Esophagus (tissue), 2 donors: Measurements from ENCODE around the gene NOX3. TPM values are rescaled to one million over a fixed set of nuclear protein-coding genes. Genes with fewer than 3 reads are reported as not detected.

Experiments used
- H3K27ac ChIP-seq, 2 donors: one replicate each; pipeline ENCODE4 v1.5.1; 2013; ENCODE audit warnings: low read depth in 2 of 2, mild to moderate bottlenecking in 2 of 2, inconsistent platforms in 1 of 2, low read length in 1 of 2, moderate library complexity in 1 of 2
- H3K27me3 ChIP-seq, 2 donors: one replicate each; pipeline ENCODE4 v1.6.1; 2013; ENCODE audit warnings: low read length in 2 of 2, control low read depth in 1 of 2, mild to moderate bottlenecking in 1 of 2; ENCODE audit not compliant: insufficient read depth in 2 of 2, control insufficient read depth in 1 of 2
- H3K36me3 ChIP-seq, 2 donors: one replicate each; pipeline ENCODE4 v1.6.1; 2013; ENCODE audit warnings: low read length in 1 of 2; ENCODE audit not compliant: control insufficient read depth in 2 of 2, insufficient read depth in 2 of 2
- H3K4me1 ChIP-seq, 2 donors: one replicate each; pipeline ENCODE4 v1.6.1; 2013; ENCODE audit warnings: low read length in 1 of 2; ENCODE audit not compliant: control insufficient read depth in 2 of 2, insufficient read depth in 2 of 2
- H3K4me3 ChIP-seq, 2 donors: one replicate each; pipeline ENCODE4 v1.5.1; 2013; ENCODE audit warnings: low read length in 2 of 2, mild to moderate bottlenecking in 2 of 2, low read depth in 1 of 2, moderate library complexity in 1 of 2
- H3K9me3 ChIP-seq, 2 donors: one replicate each; pipeline ENCODE4 v1.6.1; 2013; ENCODE audit warnings: mild to moderate bottlenecking in 2 of 2, low read depth in 1 of 2, low read length in 1 of 2, moderate library complexity in 1 of 2; ENCODE audit not compliant: control insufficient read depth in 2 of 2, insufficient read depth in 1 of 2
- WGBS, 2 donors: extraction: QIAGEN DNeasy Blood & Tissue Kit; methylation state at CpG; one replicate each; pipeline ENCODE4 v1.1.7; 2013; 5-methylcytosine and 5-hydroxymethylcytosine counted together
- polyA plus RNA-seq, 2 donors: library from polyadenylated mRNA; stranded (reverse); fragments of 200-250 nt; gene quantifications; one replicate each; pipeline ENCODE4 v1.2.3, GENCODE V29; 2013
- donor health status: healthy with polysubstance abuse.
- donor health status: Bipolar disorder and iron deficiency.

NOX3 gene
- polyA plus RNA-seq, 2 donors: not detected

DNA sequence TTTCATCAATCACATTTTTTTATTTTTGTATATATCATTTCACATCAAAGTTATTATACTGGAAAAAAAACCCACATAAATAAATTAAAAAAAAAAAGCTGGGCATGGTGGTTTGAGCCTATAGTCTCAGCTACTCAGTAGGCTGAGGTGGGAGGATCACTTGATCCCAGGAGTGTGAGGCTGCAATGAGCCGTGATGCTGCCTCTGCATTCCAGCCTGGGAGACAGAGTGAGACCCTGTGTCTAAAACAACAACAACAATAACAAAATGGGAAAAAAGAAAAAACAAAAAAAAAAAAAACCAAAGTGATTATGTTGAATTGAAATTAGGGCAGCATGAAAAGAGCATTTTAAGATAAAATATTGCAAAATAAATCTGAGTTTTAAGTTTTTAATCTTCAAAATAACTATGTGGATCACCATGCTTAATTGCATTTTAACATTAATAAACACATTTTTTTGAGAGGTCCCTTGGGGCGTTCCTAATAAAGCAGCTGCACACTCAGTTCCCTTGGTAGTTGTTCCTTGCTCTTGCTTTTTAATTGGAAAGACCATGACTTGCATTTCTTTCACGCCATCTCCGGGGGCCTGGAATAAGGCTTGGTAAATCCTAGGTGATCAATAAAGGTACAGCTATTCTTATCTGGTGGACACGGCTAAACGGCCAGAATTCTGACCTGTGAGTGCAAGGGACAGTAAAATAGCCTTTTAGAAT, 15.1 kb downstream of the NOX3 start:
- Histone ChIP-seq H3K9me3 (no peaks in the 10 kb centered on the region), H3K27me3 (no peaks in the 10 kb centered on the region), H3K4me1 (no peaks in the 10 kb centered on the region), H3K36me3 (no peaks in the 10 kb centered on the region), H3K27ac (no peak overlapping the region), H3K4me3 (no peak overlapping the region)
- 78 to 85% methylated on average over 6 of the region's 6 CpGs for WGBS, 2 donors

GRCh38 chr6:155439376-155439775, 16.3 kb downstream of the NOX3 start:
- Histone ChIP-seq H3K4me3 (no peak overlapping the region), H3K36me3 (no peaks in the 10 kb centered on the region), H3K4me1 (no peaks in the 10 kb centered on the region), H3K27me3 (no peaks in the 10 kb centered on the region), H3K27ac (no peak overlapping the region), H3K9me3 (no peaks in the 10 kb centered on the region)
- 87 to 94% methylated on average over 3 of the region's 3 CpGs for WGBS, 2 donors

DNA sequence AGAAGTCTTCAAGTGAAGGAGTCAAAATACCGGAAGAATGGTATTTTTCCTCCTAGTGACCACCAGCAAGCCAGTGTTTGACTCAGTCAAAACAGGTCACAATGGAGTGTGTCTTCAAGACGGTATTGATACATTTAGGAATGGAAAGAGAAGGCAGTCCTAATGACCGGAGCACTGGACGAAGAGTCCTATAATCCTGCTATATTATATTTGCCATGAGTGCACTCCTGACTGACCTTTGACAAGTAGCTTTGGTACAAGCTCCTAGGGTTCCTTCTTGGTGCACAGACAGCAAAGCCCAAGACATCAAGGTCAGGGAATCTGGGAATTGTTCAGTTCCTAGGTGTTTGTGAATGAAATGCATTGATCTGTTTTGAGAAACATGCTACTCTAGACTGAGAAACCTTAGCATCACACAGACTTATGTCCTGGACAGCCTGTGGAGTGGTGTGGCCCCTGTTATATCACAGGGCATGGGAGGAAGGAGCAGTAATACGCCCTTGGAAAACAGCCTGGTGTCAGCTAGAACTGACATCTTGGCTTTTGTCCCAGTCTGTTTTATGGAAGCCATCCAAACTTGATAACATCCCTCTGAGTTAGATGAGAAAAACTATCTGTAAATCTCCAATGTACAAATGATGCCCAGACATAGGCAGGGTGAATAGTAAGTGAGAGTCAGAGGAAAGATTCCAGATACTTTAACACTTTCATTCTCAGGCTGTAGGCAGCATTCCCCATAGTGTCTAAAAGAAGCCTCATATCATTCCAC, 18.5 kb downstream of the NOX3 start:
- no peaks in the 10 kb centered on the region for H3K36me3 ChIP-seq
- H3K4me3 ChIP-seq: no peak overlapping the region
- H3K27me3 ChIP-seq: no peaks in the 10 kb centered on the region
- no peak overlapping the region for H3K27ac ChIP-seq
- no peaks in the 10 kb centered on the region for H3K9me3 ChIP-seq
- WGBS, 2 donors: 70 to 78% methylated on average over 5 of the region's 5 CpGs
- no peaks in the 10 kb centered on the region for H3K4me1 ChIP-seq

- WGBS, 2 donors: 90 to 93% methylated on average over 13 of the region's 13 CpGs
- Histone ChIP-seq H3K4me3 (no peak overlapping the region), H3K36me3 (no peaks in the 10 kb centered on the region), H3K27me3 (no peaks in the 10 kb centered on the region), H3K4me1 (no peaks in the 10 kb centered on the region), H3K9me3 (no peaks in the 10 kb centered on the region), H3K27ac (no peak overlapping the region)
Observed at GRCh38 chr6:155434829-155435423, 20.7 kb downstream of the NOX3 start.

- Histone ChIP-seq H3K27me3 (no peaks in the 10 kb centered on the region), H3K36me3 (no peaks in the 10 kb centered on the region), H3K4me1 (no peaks in the 10 kb centered on the region), H3K9me3 (no peaks in the 10 kb centered on the region), H3K27ac (no peak overlapping the region), H3K4me3 (no peak overlapping the region)
- whole genome bisulfite sequencing, 2 donors: 86 to 89% methylated on average over 8 of the region's 8 CpGs
Observed at GRCh38 chr6:155434096-155434495, 21.5 kb downstream of the NOX3 start.

DNA sequence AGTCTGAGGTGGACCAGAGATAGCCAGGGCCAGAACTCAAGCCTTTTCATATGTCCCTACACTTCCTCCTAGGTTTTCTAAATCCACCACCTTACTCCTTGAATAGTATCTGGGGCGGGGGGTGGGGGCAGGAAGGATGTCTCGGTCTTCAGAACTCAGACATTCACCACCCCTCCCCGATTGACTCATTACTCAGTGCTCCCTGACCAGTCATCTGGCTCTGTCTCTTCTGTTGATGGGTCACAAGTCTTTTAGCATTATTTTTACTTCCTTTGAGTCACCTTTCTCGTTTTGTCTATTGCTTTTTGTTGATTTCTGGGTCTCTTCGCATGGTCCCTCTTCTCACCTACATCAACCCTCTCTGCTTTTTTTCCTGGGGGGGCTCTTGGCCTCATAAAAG, 23.3 kb downstream of the NOX3 start:
- no peaks in the 10 kb centered on the region for H3K27me3 ChIP-seq
- no peaks in the 10 kb centered on the region for H3K4me1 ChIP-seq
- H3K4me3 ChIP-seq: no peak overlapping the region
- H3K36me3 ChIP-seq: no peaks in the 10 kb centered on the region
- no peak overlapping the region for H3K27ac ChIP-seq
- H3K9me3 ChIP-seq: no peaks in the 10 kb centered on the region
- WGBS, 2 donors: 77 to 85% methylated on average over 5 of the region's 5 CpGs

DNA sequence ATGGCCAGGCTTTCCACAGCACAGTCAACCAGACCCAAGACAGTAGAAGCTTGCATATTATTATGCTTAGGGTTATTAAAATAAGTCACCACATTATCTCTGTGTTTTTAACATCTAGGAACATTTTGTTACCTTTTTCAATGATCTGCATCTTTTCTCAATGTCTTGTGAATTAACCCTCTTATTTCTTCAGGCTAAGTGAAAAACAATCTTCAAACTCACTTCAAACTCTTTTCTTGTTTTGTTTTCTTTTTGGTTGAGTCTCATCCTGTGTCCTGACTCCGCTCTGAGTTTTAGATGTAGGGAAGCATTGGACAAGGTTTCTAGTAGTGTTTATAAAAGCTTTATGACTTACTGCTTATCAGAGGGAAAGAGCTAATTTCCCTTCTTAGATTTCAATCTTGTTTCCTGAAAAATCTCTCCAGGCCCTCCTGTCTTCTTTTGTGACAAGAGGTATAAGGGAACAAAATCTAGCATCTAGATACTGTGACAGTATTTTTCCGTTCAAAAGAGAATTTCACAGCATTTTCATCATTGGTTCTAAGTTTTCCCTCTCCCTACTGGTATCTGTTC, 26.2 kb downstream of the NOX3 start:
- H3K9me3 ChIP-seq: no peaks in the 10 kb centered on the region
- no peaks in the 10 kb centered on the region for H3K4me1 ChIP-seq
- no peaks in the 10 kb centered on the region for H3K27me3 ChIP-seq
- no peaks in the 10 kb centered on the region for H3K36me3 ChIP-seq
- 80 to 85% methylated on average over 2 of the region's 2 CpGs for WGBS, 2 donors
- H3K4me3 ChIP-seq: no peak overlapping the region
- H3K27ac ChIP-seq: no peak overlapping the region

GRCh38 chr6:155426408-155426945, 29.2 kb downstream of the NOX3 start:
- H3K36me3 ChIP-seq: no peaks in the 10 kb centered on the region
- WGBS, 2 donors: 90 to 93% methylated on average over 3 of the region's 3 CpGs
- no peaks in the 10 kb centered on the region for H3K4me1 ChIP-seq
- no peaks in the 10 kb centered on the region for H3K27me3 ChIP-seq
- no peaks in the 10 kb centered on the region for H3K9me3 ChIP-seq
- H3K4me3 ChIP-seq: no peak overlapping the region
- H3K27ac ChIP-seq: no peak overlapping the region

DNA sequence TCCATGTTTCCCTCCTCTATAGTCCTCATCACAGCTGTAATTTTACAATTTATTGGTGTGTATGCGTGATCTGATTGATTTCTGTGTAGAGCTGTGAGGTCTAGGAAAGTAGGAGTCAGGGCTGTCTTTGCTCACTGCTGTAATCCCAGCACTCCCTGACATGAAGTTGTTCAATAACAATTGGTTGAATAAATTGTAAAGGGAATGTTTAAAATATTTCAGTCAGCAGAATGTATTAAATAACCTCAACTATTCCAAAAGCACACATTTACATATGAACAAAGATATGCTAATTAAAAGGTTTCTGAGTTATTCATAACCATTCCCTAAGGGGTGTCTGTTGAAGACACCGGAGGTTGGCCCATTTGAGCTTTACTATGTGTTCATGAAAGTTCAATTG, 31.5 kb downstream of the NOX3 start:
- H3K27ac ChIP-seq: no peak overlapping the region
- no peaks in the 10 kb centered on the region for H3K9me3 ChIP-seq
- no peaks in the 10 kb centered on the region for H3K36me3 ChIP-seq
- H3K4me3 ChIP-seq: no peak overlapping the region
- 88 to 93% methylated on average over 2 of the region's 2 CpGs for WGBS, 2 donors
- H3K27me3 ChIP-seq: no peaks in the 10 kb centered on the region
- no peaks in the 10 kb centered on the region for H3K4me1 ChIP-seq
